HG02610 (cell line): ENCODE data around the gene DEAF1.

Experiments used
- ATAC-seq: cut with Tn5 transposase; IDR thresholded peaks from one replicate; pipeline ENCODE4 v1.9.1; 2021; ENCODE audit warnings: mild to moderate bottlenecking, moderate library complexity; ENCODE audit not compliant: unreplicated experiment

DEAF1 gene

GRCh38 chr11:722346-722811, 27.4 kb upstream of the DEAF1 start:
- no peak for ATAC-seq

DNA sequence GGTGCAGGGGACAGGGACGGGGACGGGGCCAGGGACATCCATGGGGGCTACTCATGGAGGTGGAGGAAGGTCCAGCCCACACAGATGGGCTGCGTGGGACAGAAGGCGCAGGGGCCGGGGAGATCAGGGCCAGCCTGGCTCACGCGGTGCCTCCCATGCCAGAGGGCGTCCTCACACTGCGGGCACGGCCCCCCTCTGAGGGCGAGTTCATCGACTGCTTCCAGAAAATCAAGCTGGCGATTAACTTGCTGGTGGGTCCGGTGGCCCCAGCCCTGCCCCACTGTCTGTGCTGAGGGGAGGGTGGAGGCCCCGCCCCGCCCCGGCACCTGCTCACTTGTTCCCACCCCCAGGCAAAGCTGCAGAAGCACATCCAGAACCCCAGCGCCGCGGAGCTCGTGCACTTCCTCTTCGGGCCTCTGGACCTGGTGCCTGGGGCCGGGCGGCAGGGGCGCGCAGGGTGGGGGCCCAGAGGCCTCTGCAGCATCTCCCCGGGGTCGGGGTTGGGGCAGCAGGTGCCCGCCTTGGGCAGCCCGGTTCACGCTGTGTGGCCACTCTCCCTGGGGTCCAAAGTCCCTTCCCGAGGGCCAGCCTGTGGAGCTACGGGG, 26.8 kb upstream of the DEAF1 start:
- no peak for ATAC-seq

DNA sequence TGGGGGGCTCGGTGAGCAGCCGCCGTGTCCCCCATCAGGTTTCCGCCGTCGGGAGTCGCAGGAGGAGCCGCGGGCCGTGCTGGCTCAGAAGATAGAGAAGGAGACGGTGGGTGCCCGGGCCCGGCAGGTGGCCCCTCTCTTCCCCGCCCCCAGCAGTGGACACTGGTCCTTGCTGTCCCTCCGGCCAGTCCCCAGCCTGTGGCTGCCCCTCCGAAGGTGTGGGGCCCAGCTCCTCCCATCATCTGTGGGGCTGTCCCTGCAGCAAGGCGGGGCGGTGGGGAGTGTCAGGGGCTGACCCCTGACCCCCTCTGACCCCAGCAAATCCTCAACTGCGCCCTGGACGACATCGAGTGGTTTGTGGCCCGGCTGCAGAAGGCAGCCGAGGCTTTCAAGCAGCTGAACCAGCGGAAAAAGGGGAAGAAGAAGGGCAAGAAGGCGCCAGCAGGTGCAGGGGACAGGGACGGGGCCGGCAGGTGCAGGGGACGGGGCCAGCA, 26.3 kb upstream of the DEAF1 start:
- ATAC-seq, result no peak

GRCh38 chr11:720642-721246, 25.7 kb upstream of the DEAF1 start:
- no peak for ATAC-seq

GRCh38 chr11:720017-720641, 25.1 kb upstream of the DEAF1 start:
- ATAC-seq, result no peak

- ATAC-seq, result no peak
Measured at GRCh38 chr11:719214-720016, 24.4 kb upstream of the DEAF1 start.

DNA sequence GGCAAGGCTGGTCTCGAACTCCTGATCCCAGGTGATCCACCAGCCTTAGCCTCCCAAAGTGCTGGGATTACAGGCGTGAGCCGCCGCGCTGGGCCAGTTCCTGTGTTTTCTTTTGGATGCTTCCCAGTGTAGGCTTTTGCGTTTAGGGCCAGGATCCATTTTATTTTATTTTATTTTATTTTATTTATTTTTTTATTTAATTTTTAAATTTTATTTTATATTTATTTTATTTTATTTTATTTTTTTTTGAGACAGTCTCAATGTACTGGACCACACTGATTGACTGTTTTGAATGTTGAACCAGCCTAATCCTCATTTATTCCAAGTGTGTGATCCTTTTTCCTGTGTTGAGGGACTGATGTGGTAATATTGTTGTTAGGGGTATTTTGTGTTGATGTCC, 19.4 kb upstream of the DEAF1 start:
- no peak for ATAC-seq

- ATAC-seq, result no peak
Measured at GRCh38 chr11:709109-709997, 14.3 kb upstream of the DEAF1 start.

DNA sequence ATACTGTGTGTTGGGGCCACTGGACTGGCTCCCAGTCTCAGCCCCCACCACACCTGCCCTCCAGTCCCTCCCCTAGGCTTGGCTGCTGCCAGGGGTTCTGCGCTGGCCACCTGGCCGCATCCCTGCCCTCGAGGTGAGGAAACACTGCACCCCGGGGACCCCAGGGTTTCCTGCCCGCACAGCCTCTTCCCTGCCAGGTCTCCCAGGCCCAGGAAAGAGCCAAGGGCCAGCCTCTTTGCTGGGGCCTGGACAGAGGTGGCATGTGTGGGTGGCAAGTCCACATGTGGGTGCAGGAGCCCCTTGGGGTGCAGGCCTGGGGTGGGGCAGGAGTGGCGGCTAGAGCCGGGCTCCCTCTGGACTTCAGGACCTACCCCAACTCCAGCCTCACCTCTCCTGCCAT, 13.5 kb upstream of the DEAF1 start:
- ATAC-seq, result no peak

DNA sequence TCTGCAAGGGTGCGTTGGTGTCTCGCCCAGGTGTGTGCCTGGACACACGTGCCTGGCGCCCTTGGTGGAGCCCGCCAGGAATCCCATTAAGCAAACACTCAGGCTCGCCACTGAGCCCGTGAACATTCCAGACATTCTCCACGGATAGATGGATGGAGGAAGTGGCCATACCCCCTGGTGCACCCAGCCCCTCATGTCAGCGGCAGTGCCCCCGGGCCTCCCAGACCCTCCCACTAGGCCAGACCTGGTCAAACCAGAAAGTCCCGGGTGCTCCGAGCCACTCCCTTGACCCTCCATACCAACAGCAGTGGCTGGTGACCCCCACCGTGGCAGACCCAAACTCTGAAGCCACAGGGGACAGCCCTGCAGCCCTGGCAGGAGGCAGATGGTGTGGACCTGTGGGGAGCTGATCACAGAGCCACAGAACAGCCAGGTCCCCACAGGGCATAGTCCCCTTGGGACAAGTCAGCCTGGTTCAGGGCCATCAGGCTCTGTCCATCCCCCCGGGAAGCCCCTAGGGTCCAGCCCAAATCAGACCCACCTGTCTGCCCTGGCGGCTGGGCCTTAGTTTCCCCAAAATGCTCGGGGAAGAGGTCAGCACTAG, 12.9 kb upstream of the DEAF1 start:
- no peak for ATAC-seq

DNA sequence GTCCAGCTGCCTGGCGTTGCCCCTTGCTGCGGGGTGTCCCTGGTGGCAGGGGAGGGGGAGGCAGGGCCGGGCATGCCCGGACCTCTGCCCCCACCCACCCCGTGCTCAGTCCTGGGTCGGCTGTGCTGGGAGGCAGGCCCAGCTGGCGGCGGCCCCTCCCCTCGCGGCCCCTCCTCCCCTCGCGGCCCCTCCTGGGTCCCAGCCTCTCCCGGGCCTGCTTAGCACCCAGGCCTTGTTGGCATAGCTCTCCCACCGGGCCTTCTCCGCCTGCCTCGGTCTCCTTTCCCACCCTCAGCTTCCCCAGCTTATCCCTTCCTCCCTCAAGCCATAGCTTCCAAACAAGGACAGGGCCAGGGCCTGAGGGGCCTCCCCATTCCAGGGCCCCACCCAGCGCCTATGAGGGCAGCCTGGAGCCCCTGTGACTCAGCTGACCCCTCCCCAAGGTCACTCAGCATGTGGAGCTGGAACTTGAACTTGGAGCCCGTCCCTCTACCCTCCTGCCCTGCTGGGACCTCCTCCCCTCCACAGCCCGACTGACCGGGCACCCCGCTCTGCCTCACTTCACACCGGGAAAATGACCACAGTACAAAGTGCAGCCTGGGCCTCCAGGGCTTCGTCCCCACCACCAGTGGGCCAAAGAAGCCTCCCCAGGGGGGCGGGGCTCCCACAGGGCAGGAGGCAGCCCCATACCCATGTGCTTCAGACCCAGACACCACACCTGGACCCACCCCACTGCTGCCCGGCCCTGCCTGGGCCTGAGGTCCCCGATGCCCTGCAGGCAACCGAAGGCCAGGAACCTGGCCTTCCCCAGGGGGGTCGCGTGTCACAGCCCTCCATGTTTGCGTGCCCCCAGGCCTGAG, 12.2 kb upstream of the DEAF1 start:
- ATAC-seq, result no peak

GRCh38 chr11:706439-706956, 11.5 kb upstream of the DEAF1 start:
- no peak for ATAC-seq

DNA sequence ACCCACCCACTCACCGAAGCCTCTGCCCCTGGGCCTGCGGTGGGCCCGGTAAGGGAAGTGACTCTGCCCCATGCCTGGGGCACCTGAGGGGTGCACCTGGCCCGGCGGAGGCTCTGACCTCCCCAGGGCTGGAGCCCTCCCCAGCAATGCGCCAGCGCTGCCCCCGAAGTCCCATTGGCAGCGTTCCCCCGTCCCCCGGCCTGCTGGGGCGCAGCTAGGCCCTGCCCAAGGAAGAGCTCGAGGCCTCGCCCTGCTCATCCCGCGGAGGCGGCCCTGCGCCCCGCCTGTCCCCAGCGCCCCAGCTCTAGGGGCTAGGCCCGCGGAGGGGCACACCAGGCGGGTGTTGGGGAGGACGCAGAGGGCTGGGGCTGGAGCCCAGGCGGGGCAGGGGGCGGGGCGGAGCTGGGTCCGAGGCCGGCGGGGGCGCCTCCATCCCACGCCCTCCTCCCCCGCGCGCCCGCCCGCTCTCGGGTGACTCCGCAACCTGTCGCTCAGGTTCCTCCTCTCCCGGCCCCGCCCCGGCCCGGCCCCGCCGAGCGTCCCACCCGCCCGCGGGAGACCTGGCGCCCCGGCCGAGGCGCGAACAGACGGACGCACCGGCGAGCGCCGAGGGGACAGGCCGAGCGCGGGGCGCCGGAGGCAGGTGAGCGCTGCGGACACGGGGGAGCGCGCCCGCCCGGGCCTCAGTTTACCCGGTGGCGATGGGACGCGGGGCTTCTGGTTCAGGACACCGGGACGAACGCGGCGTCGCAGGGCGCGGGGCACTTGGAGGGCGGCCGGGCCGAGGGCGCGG, 10.8 kb upstream of the DEAF1 start, which contains the start of gene EPS8L2:
TSS of gene EPS8L2 (plus strand) at position 586 of the 793 bp plus-strand sequence. CDS start 3,177 bp downstream, outside the sequence.
- ATAC-seq, result no peak

- ATAC-seq, result no peak
Measured at GRCh38 chr11:704781-705645, 10.0 kb upstream of the DEAF1 start.

DNA sequence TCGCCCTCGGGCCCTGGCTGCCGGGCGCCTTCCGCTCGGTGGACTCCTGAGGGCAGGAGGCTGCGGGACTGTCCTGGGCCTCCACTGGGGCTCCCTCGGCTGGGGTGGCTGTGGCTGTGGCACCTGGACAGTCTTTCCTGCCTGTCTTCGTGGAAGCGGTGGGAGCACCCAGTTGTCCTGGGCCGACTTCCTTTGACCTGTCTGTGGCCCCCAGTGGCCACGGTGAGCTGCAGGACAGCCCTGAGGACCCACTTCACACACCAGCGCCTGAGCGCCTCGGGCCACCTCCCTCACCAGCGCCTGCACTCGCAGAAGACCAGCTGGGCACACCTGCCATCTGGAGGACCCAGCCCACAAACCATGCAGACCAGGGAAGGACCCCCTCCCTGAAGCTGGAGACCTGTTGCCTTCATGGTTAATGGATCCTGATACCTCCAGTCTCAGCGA, 9.2 kb upstream of the DEAF1 start:
- no peak for ATAC-seq

GRCh38 chr11:703506-703905, 8.5 kb upstream of the DEAF1 start:
- ATAC-seq, result no peak
